Stimulated activated CD4-positive, alpha-beta T cell treated with anti-CD3 and anti-CD28 coated beads, Interleukin-1b, Interleukin-23, amount 100 ng/mL, for 48 hours (primary cell): Measurements from ENCODE around the gene REG4.

Source experiments
- DNase-seq: peaks from one replicate; pipeline ENCODE4 v3.0.0-alpha.2; 2020

REG4 gene

DNA sequence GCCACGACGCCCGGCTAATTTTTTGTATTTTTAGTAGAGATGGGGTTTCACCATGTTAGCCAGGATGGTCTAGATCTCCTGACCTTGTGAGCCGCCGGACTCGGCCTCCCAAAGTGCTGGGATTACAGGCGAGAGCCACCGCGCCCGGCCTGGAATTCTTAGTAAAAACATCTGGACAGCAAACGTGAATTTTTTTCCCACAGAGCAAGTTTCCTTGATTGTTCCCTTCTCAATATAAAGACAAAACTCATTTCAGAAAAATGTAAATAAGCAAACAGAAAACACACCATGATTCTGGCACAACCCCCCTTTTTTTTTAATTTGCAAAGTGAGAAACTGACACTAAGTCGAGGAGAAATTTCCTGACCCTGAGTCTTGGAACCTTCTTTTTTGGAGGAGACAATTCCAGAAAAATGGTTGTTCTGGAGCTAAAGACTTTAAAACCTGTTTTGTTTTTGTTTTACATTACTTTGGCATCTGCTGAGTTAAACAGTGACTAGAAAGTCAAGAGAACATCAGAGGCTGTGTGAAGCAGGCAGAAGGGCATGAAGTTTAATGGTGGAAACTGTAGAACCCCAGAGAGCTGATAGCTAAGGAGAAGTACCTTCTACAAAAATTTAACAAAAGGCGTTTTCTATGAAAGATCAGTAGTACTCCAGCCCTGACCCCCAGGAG, 32.2 kb downstream of the REG4 start:
- no peak for DNase-seq

DNA sequence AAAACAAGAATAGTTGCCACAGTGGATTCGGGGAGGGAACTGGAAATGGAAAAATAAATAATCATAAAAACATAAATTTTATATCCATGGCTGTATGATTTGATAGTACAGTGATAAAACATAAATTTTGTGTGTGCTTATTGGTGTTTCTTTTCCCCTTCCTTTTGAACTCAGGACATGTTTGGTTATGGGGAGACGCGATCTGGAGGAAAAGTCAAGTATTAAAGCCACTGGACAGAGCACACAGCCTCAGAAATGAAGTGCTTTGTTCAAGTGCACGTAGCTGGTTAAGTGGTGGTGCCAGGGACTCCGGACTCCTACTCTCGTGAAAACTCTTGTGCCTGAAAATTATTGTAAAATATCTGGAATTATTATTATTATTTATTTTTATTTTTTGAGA, 32.9 kb downstream of the REG4 start:
- DNase-seq: no peak

DNA sequence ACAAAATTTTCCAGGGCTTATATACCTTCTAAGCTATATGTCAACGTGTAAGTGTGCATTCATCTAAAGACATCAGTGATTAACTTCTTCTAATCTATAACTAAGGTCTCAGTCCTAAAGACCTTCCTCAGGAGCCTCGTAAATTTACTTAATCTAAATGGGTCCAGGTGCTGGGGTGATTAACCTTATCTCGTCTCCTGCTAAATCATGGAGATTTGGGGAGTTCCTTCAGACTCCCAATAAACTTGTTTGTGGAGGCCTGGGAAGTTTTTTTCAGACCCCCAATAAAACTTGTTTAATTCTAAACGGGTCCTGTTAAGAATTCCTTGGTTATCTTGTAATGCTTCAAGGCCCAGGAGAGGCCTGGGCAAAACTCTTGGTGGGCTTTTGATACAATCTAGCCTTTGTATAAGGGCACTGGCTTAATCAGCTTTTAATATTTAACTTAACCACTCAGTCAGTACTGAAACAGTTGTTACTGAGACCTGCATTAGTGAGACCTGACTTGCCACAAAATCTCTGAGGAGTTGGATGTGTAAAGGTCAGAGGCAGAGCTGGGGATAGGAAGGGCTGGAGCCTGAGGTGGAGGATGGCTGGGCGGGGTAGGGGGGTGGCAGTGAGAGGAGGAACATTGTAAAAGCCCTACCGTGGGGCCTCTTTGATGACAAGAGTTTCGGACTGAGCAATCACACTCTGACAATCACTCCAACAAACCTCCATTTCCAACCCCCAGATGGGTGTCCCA, 36.3 kb downstream of the REG4 start:
- DNase-seq: no peak

DNA sequence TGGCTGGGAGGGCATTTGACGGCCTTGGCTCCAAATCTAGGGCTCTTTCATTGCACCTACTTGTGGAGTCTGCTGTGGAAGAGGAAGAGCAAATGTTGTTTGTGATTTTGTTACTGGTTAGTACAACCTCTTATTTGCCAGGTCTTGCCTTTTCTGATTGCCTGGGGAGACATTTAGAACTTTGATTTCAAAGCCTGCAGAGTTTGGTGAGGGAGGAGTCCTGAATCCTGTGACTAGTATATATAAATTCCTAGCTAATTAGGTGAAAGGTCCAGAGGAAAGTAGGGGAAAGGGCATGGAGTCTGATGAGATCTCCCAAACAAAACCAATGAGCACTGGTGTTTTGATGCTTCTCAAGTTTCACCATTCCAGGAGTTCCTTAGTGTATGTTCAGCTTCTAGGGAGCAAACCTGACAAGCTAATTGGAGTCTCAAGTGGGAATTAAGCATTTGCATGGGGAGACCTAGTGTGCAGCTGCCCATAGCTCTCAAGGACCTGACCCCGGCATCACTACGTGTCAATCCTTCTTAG, 37.5 kb downstream of the REG4 start:
- DNase-seq: no peak

DNA sequence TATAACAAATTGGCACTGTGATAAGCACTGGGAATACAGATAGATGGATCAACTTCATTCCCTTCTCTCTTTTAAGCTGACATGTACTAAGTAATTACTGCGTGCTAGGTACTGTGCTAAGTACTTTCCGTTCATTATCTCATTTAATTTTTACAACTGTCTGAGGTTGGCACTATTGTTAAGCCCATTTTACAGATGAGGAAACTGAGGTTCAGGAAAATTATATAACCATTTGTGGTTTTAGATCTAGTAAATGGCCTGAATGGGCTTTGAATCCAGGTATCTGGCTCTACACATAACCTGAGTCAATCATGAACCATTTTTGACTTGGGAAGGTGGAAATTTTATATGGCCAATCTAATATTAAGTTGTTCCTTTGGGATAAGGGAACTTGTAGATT, 39.0 kb downstream of the REG4 start:
- DNase-seq: no peak

DNA sequence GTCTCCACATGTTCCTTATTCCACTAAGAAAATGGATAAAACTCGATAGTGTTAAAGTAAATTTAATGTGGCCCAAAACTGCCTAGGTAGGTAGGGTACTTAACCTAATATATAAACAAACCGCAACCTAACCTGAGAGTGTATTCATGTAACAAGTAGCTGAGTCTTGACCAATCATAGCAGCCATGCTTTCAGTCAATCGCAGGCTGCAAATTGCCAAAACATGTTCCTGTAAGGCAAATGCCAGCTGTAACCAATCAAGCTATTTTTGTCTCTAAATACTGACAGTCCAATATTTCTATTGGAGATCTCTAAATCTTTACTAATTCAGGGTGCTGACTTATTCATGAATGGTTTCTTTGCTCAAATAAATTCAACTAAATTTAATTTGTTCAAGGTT, 39.5 kb downstream of the REG4 start:
- DNase-seq: no peak

DNA sequence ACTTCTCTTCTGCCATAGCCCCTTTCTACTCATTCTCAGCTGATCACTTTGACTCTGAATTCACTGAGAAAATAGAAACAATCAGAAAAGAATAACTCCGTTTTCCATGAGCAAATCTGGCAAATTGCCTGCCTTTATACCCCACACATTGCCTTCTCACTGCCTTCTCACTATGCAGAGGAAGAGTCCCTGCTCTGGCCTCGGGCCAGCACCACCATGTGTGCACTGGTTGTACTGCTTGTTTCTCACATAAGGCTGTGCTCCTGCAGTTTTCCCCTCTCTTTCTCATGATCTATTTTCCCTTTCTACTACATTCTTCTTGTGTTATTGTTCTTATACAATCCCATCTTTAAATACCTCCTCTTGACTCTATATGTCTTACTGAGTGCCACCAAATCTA, 40.2 kb downstream of the REG4 start:
- no peak for DNase-seq

DNA sequence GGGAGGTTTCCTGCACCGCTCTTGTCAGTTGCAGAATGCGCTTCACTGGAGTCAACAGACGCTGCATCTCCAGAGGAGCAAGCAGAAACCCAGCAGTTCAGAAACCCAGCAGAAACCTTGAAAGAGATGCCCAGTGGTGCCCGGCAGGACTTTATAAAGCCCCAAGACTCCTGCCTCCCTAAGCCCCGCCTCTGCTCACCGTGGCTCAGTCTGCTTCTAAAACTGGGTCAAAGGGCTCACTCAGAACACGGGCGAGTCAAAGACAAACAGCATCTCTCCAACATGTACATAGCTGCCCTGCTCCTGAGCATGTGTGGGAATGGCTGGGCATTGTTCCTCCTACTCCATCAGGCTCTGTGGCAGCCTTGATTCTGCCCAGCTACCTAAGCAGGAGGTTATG, 42.5 kb downstream of the REG4 start, which contains the start of gene HMGCS2:
TSS of gene HMGCS2 (minus strand) at position 128 of the 400 bp plus-strand sequence. CDS start at position 67, 61 bp downstream.
- DNase-seq: no peak

DNA sequence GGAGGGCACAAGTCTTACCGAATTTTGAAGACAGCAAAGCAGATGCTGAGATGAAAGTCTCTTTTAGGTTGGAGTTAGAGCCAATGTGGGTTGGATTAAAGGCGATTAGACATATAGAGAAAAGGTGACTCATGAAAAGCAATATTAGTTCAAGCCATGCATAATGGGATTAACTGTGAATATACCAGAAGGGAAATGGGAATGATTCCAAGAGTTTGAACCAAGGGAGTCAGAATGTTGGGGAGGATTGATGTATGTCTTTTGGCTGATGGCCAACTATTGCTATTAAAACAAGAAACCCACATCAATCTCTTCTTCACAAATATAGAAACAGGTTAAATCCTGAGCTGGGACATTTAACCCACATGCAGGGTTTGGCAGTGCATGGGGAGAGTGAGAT, 43.8 kb downstream of the REG4 start:
- DNase-seq: no peak

DNA sequence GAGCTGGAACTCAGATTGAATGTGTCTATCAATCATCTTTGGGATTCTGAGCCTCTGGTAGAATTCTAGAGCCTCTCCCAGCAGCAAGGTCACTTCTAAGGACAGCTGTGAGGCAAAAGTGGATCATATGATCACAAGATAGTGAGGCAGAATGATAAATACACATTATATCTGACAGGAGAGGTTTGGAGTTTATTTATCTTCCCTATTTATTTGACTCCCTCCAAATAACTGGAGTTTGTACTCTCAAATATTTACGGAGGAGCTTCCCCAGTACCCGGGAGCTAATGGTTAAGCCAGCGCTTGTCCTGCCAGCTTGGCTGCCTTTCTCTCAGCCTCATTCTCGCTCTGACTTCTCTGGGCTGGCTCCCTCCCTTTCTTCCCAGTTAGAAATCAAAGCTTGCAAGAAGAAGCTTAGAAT, 44.9 kb downstream of the REG4 start:
- DNase-seq: no peak

DNA sequence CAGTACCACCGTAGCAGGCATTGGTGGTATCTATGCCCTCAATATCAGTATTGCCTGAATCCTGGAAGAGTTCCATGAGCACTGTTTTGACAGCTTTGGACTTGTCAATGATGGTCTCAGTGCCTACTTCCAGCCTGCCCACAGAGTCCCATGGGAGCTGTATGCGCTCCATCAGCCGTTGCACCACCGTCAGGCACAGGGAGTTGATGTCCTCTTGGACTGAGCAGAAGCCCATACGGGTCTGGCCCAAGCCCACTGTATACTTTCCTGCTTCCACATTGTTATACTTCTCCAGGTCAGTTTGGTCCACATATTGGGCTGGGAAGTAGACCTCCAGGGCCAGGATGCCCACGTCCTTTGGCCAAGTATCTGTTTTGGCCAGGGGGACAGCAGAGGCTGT, 47.0 kb downstream of the REG4 start:
- no peak for DNase-seq

DNA sequence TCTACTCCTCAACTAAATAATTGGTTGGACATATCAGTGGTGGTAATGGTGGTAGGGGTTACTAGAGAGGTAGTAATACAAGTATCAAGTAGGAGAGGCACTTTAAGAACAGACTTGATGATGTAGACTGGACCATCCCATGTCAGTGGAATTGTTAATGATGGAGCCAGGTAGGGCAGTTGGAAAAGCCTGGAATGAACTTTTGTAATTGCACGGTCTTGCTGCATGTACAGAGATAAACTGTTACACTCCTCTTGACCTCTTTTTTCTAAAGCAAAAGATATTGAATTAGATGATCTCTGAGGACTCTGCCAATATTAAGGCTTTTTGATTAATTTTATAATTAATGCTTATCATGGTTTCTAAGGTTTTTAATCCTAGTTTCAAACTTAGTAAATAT, 48.3 kb downstream of the REG4 start:
- DNase-seq: no peak

DNA sequence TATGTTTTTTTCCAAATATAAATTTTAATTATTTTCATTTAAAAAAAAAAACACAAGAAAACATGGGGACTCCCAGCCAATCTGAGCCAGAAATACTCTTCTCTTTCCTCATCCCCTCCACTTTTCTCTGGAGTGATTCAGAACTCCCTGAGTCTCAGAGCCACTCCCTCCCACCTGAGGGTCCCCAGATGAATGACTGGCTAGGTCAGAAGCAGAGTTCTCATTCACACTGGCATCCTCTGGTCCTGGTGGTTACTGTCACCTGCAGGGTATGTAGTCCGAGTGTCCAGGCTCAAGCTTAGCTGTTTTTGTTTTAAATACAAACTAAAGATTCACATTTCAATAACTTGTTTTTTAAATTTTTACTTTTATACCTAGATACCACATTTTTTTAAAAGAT, 48.9 kb downstream of the REG4 start:
- no peak for DNase-seq

DNA sequence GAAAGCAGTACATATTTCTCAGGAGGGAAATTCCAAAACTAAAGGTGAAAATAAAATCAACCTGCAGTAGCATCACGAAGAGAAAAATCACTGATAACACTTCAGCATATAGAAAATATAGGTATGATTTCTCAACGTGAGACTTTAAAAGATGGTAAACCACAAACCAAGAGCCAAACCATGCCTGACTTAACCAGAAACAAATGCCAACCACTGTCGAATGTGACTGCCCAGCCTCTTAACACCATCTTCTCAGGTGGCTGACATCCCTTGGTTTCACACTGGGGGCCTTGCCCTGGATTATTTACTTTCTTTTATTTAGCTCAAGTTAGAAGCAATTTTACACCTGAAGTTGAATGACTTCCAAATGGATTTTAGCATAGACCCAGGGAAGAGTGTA, 52.7 kb downstream of the REG4 start:
- DNase-seq: no peak

DNA sequence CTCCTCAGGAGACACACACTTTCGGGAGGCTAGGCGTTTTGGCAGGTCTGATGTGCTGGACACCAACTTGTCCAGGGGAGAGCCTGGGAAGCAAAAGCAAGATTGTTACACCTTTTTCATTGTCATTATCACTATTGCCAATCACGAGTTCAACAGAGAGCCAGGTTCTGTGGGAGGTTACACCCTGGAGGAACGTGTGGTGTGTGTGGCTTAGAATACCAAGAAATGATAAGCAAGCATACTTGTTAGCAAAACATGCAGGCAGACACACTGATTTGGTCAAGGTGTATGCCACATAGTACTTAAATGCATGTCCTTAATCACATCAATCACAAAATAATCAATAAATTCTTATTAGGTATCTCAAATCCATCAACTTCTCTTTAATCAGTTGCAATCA, 58.7 kb downstream of the REG4 start:
- DNase-seq: no peak

DNA sequence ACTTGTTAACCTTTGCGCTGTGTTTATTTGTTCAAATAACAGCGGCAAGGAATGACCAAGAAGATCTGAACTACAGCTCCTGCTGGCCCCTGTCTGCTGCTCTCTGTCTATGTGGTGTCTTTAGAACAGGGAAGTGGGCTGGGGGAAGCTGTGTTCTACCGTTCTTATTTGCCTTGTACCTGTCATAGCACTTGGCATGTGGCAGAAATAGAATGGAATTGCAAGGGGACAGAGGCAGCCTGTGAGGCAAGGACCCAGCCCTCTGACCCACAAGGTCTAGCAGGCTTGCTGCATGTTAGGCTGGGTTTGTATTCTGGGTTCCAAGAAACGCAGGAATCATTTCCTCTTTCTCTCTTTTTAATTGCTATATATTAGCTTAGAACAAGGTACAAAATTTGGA, 63.2 kb downstream of the REG4 start:
- no peak for DNase-seq

DNA sequence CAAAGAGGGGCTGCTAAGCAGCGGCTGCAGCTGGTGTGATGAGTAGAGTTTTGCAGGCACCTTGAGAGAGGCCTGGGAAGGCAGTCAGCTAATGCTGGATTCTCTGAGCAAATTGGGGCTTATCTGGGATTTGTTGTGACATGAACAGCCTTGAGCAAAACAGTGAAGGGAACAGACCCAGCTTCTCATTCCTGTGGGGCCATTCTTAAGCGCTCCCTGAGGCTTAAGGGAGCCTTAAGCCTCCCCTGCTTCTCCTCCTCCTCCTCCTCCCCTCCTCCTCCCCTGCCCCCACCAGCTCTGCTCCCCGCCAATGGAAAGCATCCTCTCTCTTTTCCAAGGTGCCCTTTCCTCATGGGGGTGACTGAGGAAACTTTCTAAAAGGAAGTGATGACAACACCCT, 63.8 kb downstream of the REG4 start:
- DNase-seq: no peak

DNA sequence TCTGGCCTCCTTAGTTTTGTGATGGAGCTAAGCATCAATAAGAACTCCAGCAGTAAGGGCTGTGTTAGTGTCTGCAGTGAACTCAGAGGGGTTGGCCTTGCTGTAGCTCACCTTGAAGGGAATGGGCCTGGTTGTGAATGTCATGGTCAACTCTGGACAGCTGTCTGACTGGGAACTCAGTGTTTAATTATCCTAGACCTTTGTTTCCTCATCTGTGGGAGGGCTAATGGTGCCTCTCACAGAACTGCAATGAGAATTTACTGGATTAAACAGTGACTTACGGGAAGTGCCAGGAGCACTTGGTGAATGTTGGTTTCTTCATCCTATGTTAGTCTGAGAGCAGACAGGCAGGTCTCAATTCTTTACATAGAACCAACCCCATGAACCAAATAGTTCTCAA, 66.2 kb downstream of the REG4 start:
- DNase-seq: no peak

DNA sequence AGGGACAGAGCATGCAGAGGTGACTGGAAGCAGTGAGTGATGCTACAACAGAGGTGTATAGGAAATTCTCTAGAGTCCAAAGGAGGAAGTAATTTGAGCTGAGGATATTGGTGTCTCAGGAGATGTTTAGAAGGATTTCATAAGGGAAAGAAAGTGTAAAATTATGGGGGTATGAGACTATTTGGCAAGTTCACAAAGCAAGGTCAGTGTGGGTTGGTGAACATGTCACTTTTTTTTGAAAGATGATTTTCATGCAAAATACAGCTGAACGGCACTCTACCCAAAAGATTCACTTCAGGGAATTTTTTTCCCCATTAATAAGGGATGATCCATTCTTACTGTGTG, 66.7 kb downstream of the REG4 start:
- no peak for DNase-seq
